HPDE6-E6E7 (cell line): ENCODE results near the gene IL21.

Source experiments
- DNase-seq: peaks from one replicate; pipeline ENCODE4 v3.0.0; 2011; ENCODE audit warnings: missing footprints; ENCODE audit errors: extremely low spot score

The IL21 gene

GRCh38 chr4:122633211-122633610 is 12.3 kb upstream of the IL21 start:
- no peak for DNase-seq

- DNase-seq = no peak
These were observed 11.7 kb upstream of the IL21 start for GRCh38 chr4:122632396-122633143.

GRCh38 chr4:122625156-122625555 is 4.3 kb upstream of the IL21 start:
- no peak for DNase-seq

GRCh38 chr4:122624205-122624604 is 3.3 kb upstream of the IL21 start:
- no peak for DNase-seq

GRCh38 chr4:122623637-122624166 is 2.8 kb upstream of the IL21 start:
- no peak for DNase-seq

GRCh38 chr4:122622400-122622799 is 1.5 kb upstream of the IL21 start:
- DNase-seq = no peak

GRCh38 chr4:122619611-122620010 is 1.3 kb downstream of the IL21 start:
- no peak for DNase-seq

GRCh38 chr4:122617597-122618593 is 3.0 kb downstream of the IL21 start:
- DNase-seq = no peak

- DNase-seq = no peak
These were observed 3.8 kb downstream of the IL21 start for GRCh38 chr4:122616915-122617596.

GRCh38 chr4:122614621-122615020 is 6.2 kb downstream of the IL21 start:
- DNase-seq = no peak

GRCh38 chr4:122612540-122612939 is 8.3 kb downstream of the IL21 start:
- DNase-seq = peak; percentile 69

- DNase-seq = no peak
These were observed 14.4 kb downstream of the IL21 start for GRCh38 chr4:122606364-122607043.

GRCh38 chr4:122604146-122604545 is 16.7 kb downstream of the IL21 start:
- DNase-seq = no peak

- DNase-seq = no peak
These were observed 17.7 kb downstream of the IL21 start for GRCh38 chr4:122603156-122603574.

GRCh38 chr4:122602277-122603142 is 18.4 kb downstream of the IL21 start:
- DNase-seq = peak; percentile 12

GRCh38 chr4:122591196-122591595 is 29.7 kb downstream of the IL21 start:
- no peak for DNase-seq

GRCh38 chr4:122588453-122589238 is 32.2 kb downstream of the IL21 start:
- no peak for DNase-seq

- DNase-seq = peak; percentile 22
These were observed 36.3 kb downstream of the IL21 start for GRCh38 chr4:122584519-122584918.

- no peak for DNase-seq
These were observed 37.0 kb downstream of the IL21 start for GRCh38 chr4:122583906-122584305.
